Astrocyte (in vitro differentiated cells and primary cell): ENCODE results near the gene RECQL5. TPM values are rescaled to one million over a fixed set of nuclear protein-coding genes. Genes with fewer than 3 reads are reported as not detected.
A peak's percentile ranks its signal among the peaks of the same experiment; 100 is the strongest.

ENCODE experiments used
- DNase-seq: peaks from one replicate; pipeline ENCODE4 v3.0.0-alpha.2; 2010; ENCODE audit warnings: low read depth
- FAIRE-seq: peaks from 2 replicates; lab custom pipeline; 2011; peaks lifted over from hg19 to GRCh38; lab: Jason Lieb, UNC
- H2AFZ ChIP-seq: 2 replicates; pipeline ENCODE4 v1.6.0; 2012; ENCODE audit warnings: low read depth, low read length, inconsistent platforms
- H3K27ac ChIP-seq: 2 replicates; pipeline ENCODE4 v1.5.1; 2011; ENCODE audit warnings: low read depth, low read length, inconsistent platforms
- H3K27me3 ChIP-seq: 2 replicates; pipeline ENCODE4 v1.6.0; 2011; ENCODE audit warnings: low read length, inconsistent platforms; ENCODE audit not compliant: insufficient read depth
- H3K36me3 ChIP-seq: 2 replicates; pipeline ENCODE4 v1.5.1; 2011; ENCODE audit warnings: low read length, inconsistent platforms; ENCODE audit not compliant: insufficient read depth
- H3K4me1 ChIP-seq: 2 replicates; pipeline ENCODE4 v1.5.1; 2011; ENCODE audit warnings: low read length, inconsistent platforms; ENCODE audit not compliant: insufficient read depth
- H3K4me2 ChIP-seq: 2 replicates; pipeline ENCODE4 v1.6.0; 2012; ENCODE audit warnings: low read length, inconsistent platforms
- H3K4me3 ChIP-seq: 2 replicates; pipeline ENCODE4 v1.5.1; 2011; ENCODE audit warnings: low read depth, mild to moderate bottlenecking, low read length, inconsistent platforms; ENCODE audit not compliant: insufficient read depth
- H3K79me2 ChIP-seq: 2 replicates; pipeline ENCODE4 v1.6.0; 2012; ENCODE audit warnings: mild to moderate bottlenecking, low read length, inconsistent platforms; ENCODE audit not compliant: insufficient read depth
- H3K9ac ChIP-seq: 2 replicates; pipeline ENCODE4 v1.6.0; 2012; ENCODE audit warnings: mild to moderate bottlenecking, low read length, inconsistent platforms
- H3K9me3 ChIP-seq: 2 replicates; pipeline ENCODE4 v1.5.1; 2012; ENCODE audit warnings: low read depth, mild to moderate bottlenecking, low read length, inconsistent platforms; ENCODE audit not compliant: insufficient read depth
- H4K20me1 ChIP-seq: 2 replicates; pipeline ENCODE4 v1.6.0; 2012; ENCODE audit warnings: low read length, inconsistent platforms; ENCODE audit not compliant: insufficient read depth
- H3K27ac Mint-ChIP-seq: one replicate; pipeline ENCODE4 v1.8.0; 2021; ENCODE audit warnings: mild to moderate bottlenecking, mixed read lengths; ENCODE audit not compliant: unreplicated experiment
- H3K27me3 Mint-ChIP-seq: one replicate; pipeline ENCODE4 v1.8.0; 2021; ENCODE audit warnings: low read depth, mixed read lengths; ENCODE audit not compliant: unreplicated experiment
- H3K36me3 Mint-ChIP-seq: one replicate; pipeline ENCODE4 v1.8.0; 2021; ENCODE audit warnings: low read depth, mixed read lengths; ENCODE audit not compliant: unreplicated experiment
- H3K4me1 Mint-ChIP-seq: one replicate; pipeline ENCODE4 v1.8.0; 2021; ENCODE audit warnings: low read depth, mixed read lengths; ENCODE audit not compliant: unreplicated experiment
- H3K4me3 Mint-ChIP-seq: one replicate; pipeline ENCODE4 v1.8.0; 2021; ENCODE audit warnings: mild to moderate bottlenecking, moderate library complexity, mixed read lengths; ENCODE audit not compliant: unreplicated experiment
- H3K9me3 Mint-ChIP-seq: one replicate; pipeline ENCODE4 v1.8.0; 2021; ENCODE audit warnings: mild to moderate bottlenecking, mixed read lengths; ENCODE audit not compliant: unreplicated experiment
- CTCF ChIP-seq: IDR thresholded peaks from 2 replicates; pipeline ENCODE4 v1.5.1; 2011; ENCODE audit warnings: low read depth, mild to moderate bottlenecking, inconsistent platforms, low read length, moderate library complexity; ENCODE audit not compliant: insufficient read depth
- EZH2 ChIP-seq: IDR thresholded peaks from 2 replicates; pipeline ENCODE4 v1.6.1; 2012; ENCODE audit warnings: mild to moderate bottlenecking, low read length, inconsistent platforms; ENCODE audit not compliant: insufficient read depth
- total RNA-seq: library from RNA; stranded (reverse); gene quantifications from 2 replicates; pipeline ENCODE4 v1.2.1, GENCODE V29; 2021

RECQL5 gene
- total RNA-seq, 1 donor from 2014 or later = 25.9 TPM

- no peak for FAIRE-seq
- Mint-ChIP-seq H3K9me3 (no peaks in the 10 kb centered on the region), H3K4me1 (peaks cover 64% of the 10 kb centered on the region), H3K27me3 (no peaks in the 10 kb centered on the region), H3K4me3 (no peak overlapping the region), H3K27ac (peak overlapping the region; percentile 83), H3K36me3 (peaks cover 37% of the 10 kb centered on the region)
- H4K20me1 ChIP-seq = peaks cover 12% of the 10 kb centered on the region
- H3K4me3 ChIP-seq = no peak overlapping the region
- no peak overlapping the region for H3K9ac ChIP-seq
- no peaks in the 10 kb centered on the region for H3K27me3 ChIP-seq
- peaks cover 70% of the 10 kb centered on the region for H3K4me1 ChIP-seq
- H2AFZ ChIP-seq = no peak overlapping the region
- peak; percentile 91 for DNase-seq
- H3K36me3 ChIP-seq = peaks cover 8% of the 10 kb centered on the region
- peaks cover 75% of the 10 kb centered on the region for H3K79me2 ChIP-seq
- TF ChIP-seq CTCF = no peak
- TF ChIP-seq EZH2 = no peak
- H3K9me3 ChIP-seq = no peaks in the 10 kb centered on the region
- peak overlapping the region; percentile 47 for H3K27ac ChIP-seq
- H3K4me2 ChIP-seq = peak overlapping the region; percentile 78
These were observed 24.4 kb upstream of the RECQL5 start for GRCh38 chr17:75691371-75691791.

DNA sequence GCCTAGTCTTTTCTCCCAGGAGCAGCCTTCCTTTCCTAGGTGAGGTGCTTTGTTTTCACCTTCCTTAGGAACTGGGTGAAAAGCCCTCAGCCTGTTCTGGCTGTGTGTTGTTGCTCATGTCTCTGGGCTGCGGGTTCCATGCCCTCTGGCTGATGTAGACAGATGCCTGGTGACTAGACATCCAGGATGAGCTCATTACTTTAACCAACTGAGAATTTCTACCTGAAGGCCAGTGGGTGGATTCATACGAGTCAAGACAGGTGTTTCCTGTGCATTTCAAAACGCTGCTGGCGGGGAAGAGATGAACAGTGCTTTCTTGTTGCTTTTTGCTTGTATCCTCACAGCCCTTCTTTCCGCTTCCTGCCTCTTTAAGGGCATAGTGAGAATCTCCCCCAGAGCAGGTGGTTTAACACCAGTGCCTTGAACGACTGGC lies 22.5 kb upstream of the RECQL5 start:
- no peaks in the 10 kb centered on the region for H3K9me3 ChIP-seq
- no peak overlapping the region for H3K4me2 ChIP-seq
- peaks cover 38% of the 10 kb centered on the region for H3K36me3 Mint-ChIP-seq
- H3K9me3 Mint-ChIP-seq = no peaks in the 10 kb centered on the region
- H3K27ac Mint-ChIP-seq = peak overlapping the region; percentile 58
- H3K4me3 Mint-ChIP-seq = no peak overlapping the region
- peaks cover 6% of the 10 kb centered on the region for H3K36me3 ChIP-seq
- FAIRE-seq = no peak
- H3K27me3 Mint-ChIP-seq = no peaks in the 10 kb centered on the region
- no peak for TF ChIP-seq CTCF
- no peak for TF ChIP-seq EZH2
- peaks cover 85% of the 10 kb centered on the region for H3K79me2 ChIP-seq
- H3K4me3 ChIP-seq = no peak overlapping the region
- H3K9ac ChIP-seq = no peak overlapping the region
- H3K27ac ChIP-seq = no peak overlapping the region
- peaks cover 18% of the 10 kb centered on the region for H4K20me1 ChIP-seq
- DNase-seq = no peak
- H3K4me1 Mint-ChIP-seq = peaks cover 70% of the 10 kb centered on the region
- H3K4me1 ChIP-seq = peaks cover 69% of the 10 kb centered on the region
- no peak overlapping the region for H2AFZ ChIP-seq
- H3K27me3 ChIP-seq = no peaks in the 10 kb centered on the region

GRCh38 chr17:75688209-75688825 lies 21.4 kb upstream of the RECQL5 start:
- H3K9me3 ChIP-seq = no peaks in the 10 kb centered on the region
- Mint-ChIP-seq H3K27ac (peak overlapping the region; percentile 95), H3K27me3 (no peaks in the 10 kb centered on the region), H3K36me3 (peaks cover 35% of the 10 kb centered on the region), H3K9me3 (no peaks in the 10 kb centered on the region), H3K4me3 (no peak overlapping the region), H3K4me1 (peaks cover 70% of the 10 kb centered on the region)
- FAIRE-seq (no peak), DNase-seq (peak; percentile 65)
- H3K27me3 ChIP-seq = no peaks in the 10 kb centered on the region
- H2AFZ ChIP-seq = no peak overlapping the region
- peaks cover 26% of the 10 kb centered on the region for H4K20me1 ChIP-seq
- peak overlapping the region; percentile 36 for H3K9ac ChIP-seq
- TF ChIP-seq EZH2 (no peak), CTCF (no peak)
- H3K4me2 ChIP-seq = peak overlapping the region; percentile 30
- peaks cover 6% of the 10 kb centered on the region for H3K36me3 ChIP-seq
- peaks cover 93% of the 10 kb centered on the region for H3K79me2 ChIP-seq
- H3K27ac ChIP-seq = peak overlapping the region; percentile 39
- no peak overlapping the region for H3K4me3 ChIP-seq
- H3K4me1 ChIP-seq = peaks cover 69% of the 10 kb centered on the region
